K562 (cell line): Measurements from ENCODE around the gene CYB5D1. TPM values are rescaled to one million over a fixed set of nuclear protein-coding genes. Genes with fewer than 3 reads are reported as not detected.

Experiments
- ARID4B ChIP-seq: sonication (generic); formaldehyde crosslinking; IDR thresholded peaks from 2 replicates; pipeline ENCODE4 v1.8.0; 2022; ENCODE audit warnings: mild to moderate bottlenecking, missing genetic modification reagents
- BRD9 ChIP-seq: fragments of 450-650 bp; IDR thresholded peaks from 2 replicates; pipeline ENCODE4 v1.6.1; 2018; ENCODE audit warnings: low read depth; ENCODE audit not compliant: partially characterized antibody
- CAMTA2 ChIP-seq: fragments of 250-450 bp; sonication (Bioruptor Pico); conservative IDR thresholded peaks from 2 replicates; pipeline ENCODE4 v1.5.1; 2022
- CHAMP1 ChIP-seq: fragments of 450-650 bp; IDR thresholded peaks from 2 replicates; pipeline ENCODE4 v1.6.1; 2016; ENCODE audit warnings: mild to moderate bottlenecking
- CREB5 ChIP-seq: fragments of 250-450 bp; sonication (Bioruptor Pico); IDR thresholded peaks from 2 replicates; pipeline ENCODE4 v1.5.0; 2020; ENCODE audit warnings: mild to moderate bottlenecking
- CTCF ChIP-seq, 3 experiments: IDR thresholded peaks in 2 of 3; conservative IDR thresholded peaks in 1 of 3; 2 replicates each; pipeline ENCODE4 v1.5.1; 2011 to 2012; ENCODE audit warnings: low read length in 3 of 3, mild to moderate bottlenecking in 3 of 3, control low read depth in 2 of 3, improper control_type of control experiment in 1 of 3, inconsistent platforms in 1 of 3, low read depth in 1 of 3, mixed read lengths in 1 of 3, moderate library complexity in 1 of 3; ENCODE audit not compliant: insufficient read depth in 2 of 3
- ESRRA ChIP-seq: fragments of 450-650 bp; IDR thresholded peaks from 2 replicates; pipeline ENCODE4 v1.6.1; 2014; ENCODE audit warnings: low read depth, mild to moderate bottlenecking, moderate library complexity, borderline replicate concordance
- FOXJ2 ChIP-seq: fragments of 200-800 bp; sonication (Bioruptor generic); IDR thresholded peaks from 2 replicates; pipeline ENCODE4 v1.6.1; 2016; ENCODE audit warnings: missing genetic modification characterization, missing compliant biosample characterization
- FOXP4 ChIP-seq: sonication (generic); formaldehyde crosslinking; IDR thresholded peaks from 2 replicates; pipeline ENCODE4 v1.8.0; 2022; ENCODE audit warnings: mild to moderate bottlenecking, missing genetic modification reagents, borderline replicate concordance
- MCM2 ChIP-seq: fragments of 450-650 bp; IDR thresholded peaks from 2 replicates; pipeline ENCODE4 v1.6.1; 2017; ENCODE audit warnings: low read depth, mild to moderate bottlenecking
- MED1 ChIP-seq: sonication (generic); formaldehyde crosslinking; IDR thresholded peaks from 2 replicates; pipeline ENCODE4 v1.8.1; 2023; ENCODE audit warnings: missing genetic modification reagents, borderline replicate concordance
- TAF7 ChIP-seq: fragments of 450-650 bp; IDR thresholded peaks from 2 replicates; pipeline ENCODE4 v1.6.1; 2016; ENCODE audit warnings: missing genetic modification characterization, missing compliant biosample characterization
- TCF7 ChIP-seq: sonication (generic); IDR thresholded peaks from 2 replicates; pipeline ENCODE4 v1.6.1; 2016; ENCODE audit warnings: antibody characterized with exemption, borderline replicate concordance
- TCFL5 ChIP-seq: fragments of 250-450 bp; sonication (Bioruptor Pico); conservative IDR thresholded peaks from 2 replicates; pipeline ENCODE4 v1.6.1; 2021; ENCODE audit warnings: mild to moderate bottlenecking, moderate library complexity, matching md5 sums
- ZNF212 ChIP-seq: fragments of 450-650 bp; formaldehyde crosslinking; IDR thresholded peaks from 2 replicates; pipeline ENCODE4 v1.4.0; 2020; ENCODE audit warnings: mild to moderate bottlenecking
- ZNF699 ChIP-seq: fragments of 250-450 bp; sonication (Bioruptor Pico); IDR thresholded peaks from 2 replicates; pipeline ENCODE4 v1.8.0; 2021; ENCODE audit warnings: mild to moderate bottlenecking, moderate library complexity; ENCODE audit not compliant: insufficient replicate concordance
- polyA plus RNA-seq, 8 experiments: library from polyadenylated mRNA; depleted of rRNA in 4 of 8; stranded (reverse) in 5 of 8; unstranded in 3 of 8; fragments of >200 nt; fragmentation: Nextera tagmentation in 2 of 8; fragmentation: Illumina TruSeq in 1 of 8; extraction: Ambion mirVana in 2 of 8; extraction: Trizol in 1 of 8; gene quantifications; 2 replicates each; pipeline versions ENCODE4 v1.2.1 to v1.2.3, GENCODE V29; 2011 to 2014; ENCODE audit warnings: inconsistent platforms in 1 of 8, missing spikeins in 1 of 8
- total RNA-seq, 7 experiments: library from RNA; depleted of rRNA in 6 of 7; stranded (reverse); fragments of >200 nt in 6 of 7; fragmentation: Illumina TruSeq in 2 of 7; extraction: Trizol in 2 of 7; gene quantifications; 2 replicates each; pipeline versions ENCODE4 v1.2.1 to v1.2.3, GENCODE V29; 2011 to 2021; ENCODE audit warnings: low replicate concordance in 1 of 7

Gene CYB5D1
- total and polyA plus RNA-seq, 9 of the 15 experiments (the other 6 are each of a cell fraction or from before 2014, with no cell fraction given), result 2.4 to 7.9 (median 5.7) TPM

GRCh38 chr17:7841915-7842379 lies 15.9 kb upstream of the CYB5D1 start (continued):
- TF ChIP-seq TAF7, result no peak
- TF ChIP-seq TCFL5 (CRISPR knock-in tag), result no peak
- no peak for TF ChIP-seq ZNF699 (CRISPR knock-in tag)
- TF ChIP-seq ESRRA, result no peak
- TF ChIP-seq FOXP4, result no peak
- TF ChIP-seq CTCF (IDR thresholded peaks at IDR 0.05 in 2 of 3, conservative IDR thresholded peaks at IDR 0.05 in 1 of 3; ENCODE audit: insufficient read depth in 2 of 3, low read depth in 1 of 3, low read length in 3 of 3), result no peak
- no peak for TF ChIP-seq ARID4B (CRISPR knock-in tag)
- no peak for TF ChIP-seq MED1 (CRISPR knock-in tag)
- no peak for TF ChIP-seq CREB5 (CRISPR knock-in tag)
- no peak for TF ChIP-seq ZNF212
- no peak for TF ChIP-seq MCM2
- no peak for TF ChIP-seq CHAMP1
- no peak for TF ChIP-seq CAMTA2 (CRISPR knock-in tag)
- no peak for TF ChIP-seq BRD9
- TF ChIP-seq FOXJ2, result no peak
- no peak for TF ChIP-seq TCF7
